ENCODE data around the gene EVPL.

DNA sequence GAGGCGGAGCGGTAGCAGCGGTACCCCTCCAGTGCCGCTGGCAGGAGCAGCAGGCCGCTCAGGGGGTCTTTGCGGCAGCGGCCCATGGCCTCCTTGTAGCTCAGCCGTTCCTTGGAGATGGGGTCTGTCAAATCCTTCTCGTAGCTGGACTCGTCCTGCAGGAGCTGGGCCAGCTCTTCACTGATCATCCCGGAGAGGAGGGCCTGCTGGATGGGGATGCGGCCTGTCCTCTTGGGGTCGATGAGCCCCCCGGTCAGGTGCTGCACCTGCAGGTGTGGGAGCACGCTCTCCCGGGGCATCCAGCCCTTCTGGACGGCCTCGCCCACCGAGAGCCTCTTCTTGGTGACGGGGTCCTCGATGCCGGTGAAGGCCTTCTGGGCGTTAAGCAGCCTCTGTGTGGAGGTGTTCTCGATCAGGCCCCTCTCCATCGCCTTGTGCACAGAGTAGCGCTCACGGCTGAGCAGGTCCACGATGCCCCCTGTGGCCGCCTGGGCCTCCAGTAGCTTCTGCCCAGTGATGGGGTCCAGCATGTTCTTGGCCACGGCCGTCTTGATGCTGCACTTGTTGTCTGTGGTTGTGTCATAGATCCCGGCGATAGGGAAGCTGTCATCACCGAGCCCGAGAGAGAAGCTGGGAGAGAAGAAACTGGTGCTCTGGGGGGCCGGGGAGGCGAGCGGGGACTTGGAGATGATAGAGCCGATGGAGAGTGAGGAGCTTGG lies 19.8 kb downstream of the EVPL start:
- no peak for TF ChIP-seq CTCF (IDR thresholded peaks at IDR 0.05; ENCODE audit: borderline replicate concordance, extremely low read depth, low read length, poor library complexity, severe bottlenecking)
- no peak for TF ChIP-seq EZH2 (IDR thresholded peaks at IDR 0.05; ENCODE audit: borderline replicate concordance, low read depth, low read length, severe bottlenecking)

All from DND-41 (cell line).